Left lung (tissue), 10 donors: Measurements from ENCODE around the gene ADAM19. TPM values are rescaled to one million over a fixed set of nuclear protein-coding genes. Genes with fewer than 3 reads are reported as not detected.

Experiments used
- ATAC-seq: fragments of 200-7000 bp; cut with Tn5 transposase; one replicate; pipeline ENCODE4 v1.9.1; 2020; ENCODE audit warnings: moderate library complexity
- DNase-seq, 4 donors: peaks; one replicate each; pipeline ENCODE4 v3.0.0-alpha.2; 2013 to 2020
- H3K27ac ChIP-seq, 2 donors: fragments of 200-600 bp; sonication (generic) in 1 of 2; one replicate each; pipeline versions ENCODE4 v1.5.0 to v1.8.0; 2020 to 2021
- H3K27me3 ChIP-seq, 2 donors: fragments of 200-600 bp; sonication (generic) in 1 of 2; one replicate each; pipeline versions ENCODE4 v1.5.0 to v1.8.0; 2020 to 2021
- H3K36me3 ChIP-seq, 2 donors: fragments of 200-600 bp; sonication (generic) in 1 of 2; one replicate each; pipeline versions ENCODE4 v1.5.0 to v1.8.0; 2020 to 2021
- H3K4me1 ChIP-seq, 2 donors: fragments of 200-600 bp; one replicate each; pipeline ENCODE4 v1.8.0; 2021
- H3K4me3 ChIP-seq, 2 donors: fragments of 200-600 bp; sonication (generic) in 1 of 2; one replicate each; pipeline versions ENCODE4 v1.5.0 to v1.8.0; 2020 to 2021; ENCODE audit warnings: mild to moderate bottlenecking in 1 of 2
- H3K9me3 ChIP-seq, 2 donors: fragments of 200-600 bp; sonication (generic) in 1 of 2; one replicate each; pipeline versions ENCODE4 v1.5.0 to v1.8.0; 2020 to 2021
- intact Hi-C, 2 donors: fragments of 100-400 bp; cut with DNase I; formaldehyde crosslinking; loops; one replicate each; pipeline versions ENCODE4 v1.11.2 to v1.14.2; 2022
- polyA plus RNA-seq, 6 donors: library from polyadenylated mRNA; unstranded; fragments of 120-200 nt; gene quantifications; one replicate each; pipeline ENCODE4 v1.2.1, GENCODE V29; 2013; ENCODE audit not compliant: insufficient read length in 6 of 6
- total RNA-seq, 2 donors: library from RNA; stranded (reverse); fragmentation: NEBNext Ultra II Directional; extraction: Animal tissue kit (Norgen Biotek cat#: 25700); gene quantifications; one replicate each; pipeline ENCODE4 v1.2.1, GENCODE V29; 2021
- TF ChIP-seq, protein P1 (sequence below), 2 donors: fragments of 200-600 bp; sonication (generic) in 1 of 2; IDR thresholded peaks; one replicate each; pipeline versions ENCODE4 v1.5.0 to v1.8.0; 2021; ENCODE audit warnings: antibody characterized with exemption in 2 of 2
- donor health status: DM: no; HTN: yes; CAD: no.
- donor health status: DM: no; HTN: no; CAD: no.

ADAM19 gene
- total and polyA plus RNA-seq, 8 donors: 14.9 to 21.5 (median 19.2) TPM

DNA sequence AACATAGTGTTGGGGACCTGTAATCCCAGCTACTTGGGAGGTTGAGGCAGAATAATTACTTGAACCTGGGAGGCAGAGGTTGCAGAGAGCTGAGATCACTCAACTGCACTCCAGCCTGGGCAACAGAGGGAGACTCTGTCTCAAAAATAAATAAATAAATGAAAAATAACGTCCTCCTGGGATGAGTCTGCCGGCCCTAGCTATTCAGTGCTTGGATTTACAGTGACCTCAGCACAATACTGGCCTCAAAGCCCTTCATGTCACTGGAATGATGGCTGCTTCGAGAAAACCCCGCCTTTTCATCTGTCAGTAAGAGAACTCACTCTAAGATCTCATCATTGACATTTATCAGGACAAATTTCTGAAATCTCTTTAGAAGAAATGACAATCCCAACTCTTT lies 41.2 kb upstream of the ADAM19 start:
- TF ChIP-seq, protein P1, sequence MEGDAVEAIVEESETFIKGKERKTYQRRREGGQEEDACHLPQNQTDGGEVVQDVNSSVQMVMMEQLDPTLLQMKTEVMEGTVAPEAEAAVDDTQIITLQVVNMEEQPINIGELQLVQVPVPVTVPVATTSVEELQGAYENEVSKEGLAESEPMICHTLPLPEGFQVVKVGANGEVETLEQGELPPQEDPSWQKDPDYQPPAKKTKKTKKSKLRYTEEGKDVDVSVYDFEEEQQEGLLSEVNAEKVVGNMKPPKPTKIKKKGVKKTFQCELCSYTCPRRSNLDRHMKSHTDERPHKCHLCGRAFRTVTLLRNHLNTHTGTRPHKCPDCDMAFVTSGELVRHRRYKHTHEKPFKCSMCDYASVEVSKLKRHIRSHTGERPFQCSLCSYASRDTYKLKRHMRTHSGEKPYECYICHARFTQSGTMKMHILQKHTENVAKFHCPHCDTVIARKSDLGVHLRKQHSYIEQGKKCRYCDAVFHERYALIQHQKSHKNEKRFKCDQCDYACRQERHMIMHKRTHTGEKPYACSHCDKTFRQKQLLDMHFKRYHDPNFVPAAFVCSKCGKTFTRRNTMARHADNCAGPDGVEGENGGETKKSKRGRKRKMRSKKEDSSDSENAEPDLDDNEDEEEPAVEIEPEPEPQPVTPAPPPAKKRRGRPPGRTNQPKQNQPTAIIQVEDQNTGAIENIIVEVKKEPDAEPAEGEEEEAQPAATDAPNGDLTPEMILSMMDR (IDR thresholded peaks at IDR 0.05): no peak
- Histone ChIP-seq H3K4me1 (no peaks in the 10 kb centered on the region), H3K27ac (no peak overlapping the region), H3K4me3 (no peak overlapping the region), H3K36me3 (no peaks in the 10 kb centered on the region), H3K27me3 (no peaks in the 10 kb centered on the region), H3K9me3 (no peaks in the 10 kb centered on the region)
- no peak for ATAC-seq
- intact Hi-C loops: no loop called here
- no peak for DNase-seq

DNA sequence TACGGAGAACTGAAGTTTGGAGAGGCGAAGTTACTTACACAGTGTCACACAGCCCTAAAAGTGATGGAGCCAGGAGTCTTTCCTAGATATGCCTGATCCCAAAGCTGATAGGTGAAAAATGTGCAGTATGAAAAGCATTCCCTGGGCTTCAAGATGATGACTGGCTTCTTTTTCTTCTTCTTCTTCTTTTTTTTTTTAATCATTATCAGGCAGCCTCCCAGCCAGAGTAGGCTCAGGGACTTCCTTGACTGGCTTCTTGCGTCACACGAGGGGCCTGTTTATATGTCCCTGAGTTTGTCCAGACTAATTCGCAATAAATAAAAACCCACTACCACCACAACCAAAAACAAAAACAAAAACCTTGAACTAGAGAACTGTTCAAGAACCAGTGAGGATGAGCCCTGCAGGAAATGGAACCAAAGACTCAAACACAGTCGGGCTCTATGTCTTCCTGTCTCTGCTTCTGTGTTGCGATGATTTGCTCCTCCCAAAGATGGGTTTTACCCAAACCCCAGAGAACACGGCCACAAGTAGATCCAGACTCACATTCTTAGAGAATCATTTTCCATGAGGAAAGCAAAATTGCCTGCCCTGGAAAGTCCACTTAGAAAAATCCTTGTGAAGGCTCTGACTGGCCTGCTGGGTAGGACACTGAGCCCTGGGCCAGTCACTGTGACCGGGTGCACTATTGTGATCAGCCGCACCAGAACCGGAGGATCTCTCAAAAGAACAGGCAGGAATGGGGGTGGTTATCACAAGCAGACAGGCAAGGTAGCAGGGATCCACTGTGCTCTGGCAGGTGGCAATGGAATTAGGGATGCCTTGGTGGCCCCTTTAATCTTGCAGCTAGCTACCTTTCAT lies 38.0 kb upstream of the ADAM19 start:
- Histone ChIP-seq H3K4me1 (peaks cover 0 to 5% of the 10 kb centered on the region in 2 donors), H3K36me3 (no peaks in the 10 kb centered on the region), H3K27me3 (no peaks in the 10 kb centered on the region), H3K9me3 (no peaks in the 10 kb centered on the region), H3K4me3 (no peak overlapping the region), H3K27ac (no peak overlapping the region)
- intact Hi-C loops: no loop called here
- DNase-seq (no peak), ATAC-seq (no peak)
- TF ChIP-seq, protein P1 (IDR thresholded peaks at IDR 0.05): no peak

DNA sequence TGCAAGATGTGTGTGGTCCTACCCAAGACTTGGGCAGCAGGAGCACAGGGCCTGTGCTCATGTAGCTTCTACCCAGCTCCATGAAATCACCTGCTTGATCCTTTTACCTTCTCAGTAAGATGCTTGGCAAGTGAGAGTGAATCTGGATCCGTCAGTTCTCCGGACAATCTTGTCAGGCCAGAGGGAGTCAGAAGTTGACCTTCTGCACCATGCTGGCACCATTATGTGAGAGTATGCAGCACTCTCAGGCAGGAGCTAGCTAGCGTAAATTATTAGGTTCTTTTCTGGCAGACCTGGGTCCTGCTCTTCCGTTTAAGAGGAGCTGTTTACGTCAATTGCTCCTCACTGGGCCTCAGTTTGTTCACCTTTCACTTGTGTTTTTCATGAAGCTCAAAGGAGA lies 37.0 kb upstream of the ADAM19 start:
- no peak overlapping the region for H3K27ac ChIP-seq
- ATAC-seq (no peak), DNase-seq (no peak)
- H3K36me3 ChIP-seq: no peaks in the 10 kb centered on the region
- H3K27me3 ChIP-seq: no peaks in the 10 kb centered on the region
- TF ChIP-seq, protein P1 (IDR thresholded peaks at IDR 0.05): no peak
- no peaks in the 10 kb centered on the region for H3K9me3 ChIP-seq
- H3K4me1 ChIP-seq: peaks cover 0 to 5% of the 10 kb centered on the region in 2 donors
- no peak overlapping the region for H3K4me3 ChIP-seq
- intact Hi-C loops: no loop called here

DNA sequence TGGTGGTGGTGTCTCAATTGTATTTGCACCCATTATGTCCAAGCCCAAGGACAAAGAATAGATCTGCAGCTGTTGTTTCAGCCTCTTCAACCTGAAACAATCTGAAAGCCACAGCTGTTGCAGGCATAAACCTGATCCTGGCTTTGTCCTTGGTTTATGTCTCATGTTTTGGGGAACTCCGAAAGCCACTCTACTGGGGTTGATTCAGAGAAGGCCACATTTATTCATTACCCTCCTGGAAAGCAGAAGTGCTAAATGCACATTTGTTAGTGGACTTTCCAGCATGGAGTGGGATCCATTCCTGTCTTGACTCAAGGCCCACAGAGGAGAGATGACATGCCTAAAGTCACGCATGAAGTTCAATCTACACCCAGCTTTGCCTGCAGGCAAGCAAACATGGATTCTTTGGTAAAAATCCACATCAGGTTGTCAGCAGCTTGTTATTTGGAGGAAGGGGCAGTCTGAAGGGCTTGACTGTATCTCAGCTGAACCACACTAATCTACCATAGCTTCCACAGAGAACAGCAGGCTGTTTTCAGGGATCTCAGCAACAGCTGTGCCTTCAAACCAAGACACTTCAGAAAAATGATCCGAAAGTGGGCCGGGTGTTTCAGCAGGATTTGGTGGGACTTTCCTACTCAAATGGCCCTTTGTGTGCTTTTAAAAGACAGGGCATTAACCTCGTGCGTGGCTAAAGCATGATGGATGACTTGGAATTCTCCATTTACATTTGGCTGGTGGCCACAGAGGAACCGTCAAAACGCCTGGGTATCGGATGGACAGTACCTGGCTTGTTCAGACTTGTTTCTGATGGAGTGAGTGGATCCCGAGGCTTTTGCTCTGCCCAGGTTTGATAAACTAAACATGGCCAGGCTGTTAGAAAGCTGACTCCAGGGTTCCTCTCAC lies 36.2 kb upstream of the ADAM19 start:
- Histone ChIP-seq H3K27ac (no peak overlapping the region), H3K27me3 (no peaks in the 10 kb centered on the region), H3K4me1 (peaks cover 0 to 5% of the 10 kb centered on the region in 2 donors), H3K36me3 (no peaks in the 10 kb centered on the region), H3K9me3 (no peaks in the 10 kb centered on the region), H3K4me3 (no peak overlapping the region)
- TF ChIP-seq, protein P1 (IDR thresholded peaks at IDR 0.05): no peak
- ATAC-seq: peak; percentile 44
- intact Hi-C loops: no loop called here
- DNase-seq: no peak

DNA sequence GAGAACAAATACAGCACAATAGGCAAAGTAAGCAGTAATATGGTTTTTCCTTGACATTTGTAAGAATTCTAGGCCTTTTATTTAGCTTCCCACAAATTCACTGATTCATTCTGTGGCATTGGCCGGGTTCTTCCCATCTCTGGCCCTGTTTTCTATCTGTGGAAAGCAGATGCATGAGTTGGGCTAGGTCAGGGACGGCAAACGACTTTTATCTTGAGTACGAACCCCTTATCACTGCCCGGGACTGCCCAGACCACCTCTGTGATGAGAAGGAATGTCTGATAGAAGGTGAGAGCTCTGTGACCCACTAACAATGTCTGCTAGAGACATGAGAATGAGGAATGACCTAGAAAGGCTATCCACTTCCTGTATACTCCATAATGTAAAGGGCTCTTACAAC lies 35.4 kb upstream of the ADAM19 start:
- intact Hi-C loops: no loop called here
- H3K4me3 ChIP-seq: no peak overlapping the region
- H3K4me1 ChIP-seq: peaks cover 0 to 5% of the 10 kb centered on the region in 2 donors
- no peak overlapping the region for H3K27ac ChIP-seq
- H3K36me3 ChIP-seq: no peaks in the 10 kb centered on the region
- DNase-seq (no peak), ATAC-seq (no peak)
- no peaks in the 10 kb centered on the region for H3K27me3 ChIP-seq
- H3K9me3 ChIP-seq: no peaks in the 10 kb centered on the region
- TF ChIP-seq, protein P1 (IDR thresholded peaks at IDR 0.05): no peak
